K562 (cell line): ENCODE measurements around the gene TTC38. TPM values are rescaled to one million over a fixed set of nuclear protein-coding genes. Genes with fewer than 3 reads are reported as not detected.

ENCODE experiments used
- ATAC-seq: fragments of 200-7000 bp; cut with Tn5 transposase; 3 replicates; pipeline ENCODE4 v1.9.1; 2020; ENCODE audit warnings: moderate library complexity
- BruUV-seq: library from RNA; stranded (reverse); fragments of 400-500 nt; replicated peaks from 2 replicates; lab custom pipeline; 2021; lab: Mats Ljungman, UMichigan
- CTCF ChIA-PET: fragments of 300-600 bp; formaldehyde crosslinking; extraction: SDS; loops from one replicate; lab custom pipeline; 2021; ENCODE audit warnings: low intra/inter-chr PET ratio; lab: Yijun Ruan, JAX
- POLR2A ChIA-PET: fragments of 300-600, 350-650 bp; sonication (Branson Sonifier 250); formaldehyde crosslinking; extraction: SDS; loops from one replicate; lab custom pipeline; 2021; ENCODE audit warnings: antibody characterized with exemption, inconsistent platforms; lab: Yijun Ruan, JAX
- DNase-seq, 4 experiments: peaks; one replicate each; pipeline versions ENCODE4 v3.0.0 to v3.0.0-alpha.2; 2011 to 2018; ENCODE audit warnings: low spot score in 3 of 4, mixed read lengths in 3 of 4; ENCODE audit errors: extremely low read depth in 1 of 4
- FAIRE-seq: peaks from 2 replicates; lab custom pipeline; 2011; peaks lifted over from hg19 to GRCh38; lab: Jason Lieb, UNC
- H2AFZ ChIP-seq: 2 replicates; pipeline ENCODE4 v1.6.0; 2011; ENCODE audit warnings: low read depth, low read length, control low read depth, inconsistent platforms
- H3K27ac ChIP-seq: fragments of 200-600 bp; 3 replicates; pipeline ENCODE4 v1.8.0; 2011; ENCODE audit warnings: low read depth, mild to moderate bottlenecking, control low read depth, inconsistent platforms, low read length, moderate library complexity, mixed read lengths; ENCODE audit errors: extremely low read depth
- H3K27me3 ChIP-seq, 2 experiments: fragments of 300-600 bp in 1 of 2; 2 replicates in 1 of 2; 3 replicates in 1 of 2; pipeline versions ENCODE4 v1.6.0 to v1.8.0; 2011; ENCODE audit warnings: inconsistent platforms in 2 of 2, low read length in 2 of 2, mild to moderate bottlenecking in 1 of 2, mixed read lengths in 1 of 2, moderate library complexity in 1 of 2; ENCODE audit not compliant: control insufficient read depth in 2 of 2, insufficient read depth in 2 of 2
- H3K36me3 ChIP-seq: fragments of 300-600 bp; 3 replicates; pipeline ENCODE4 v1.8.0; 2011; ENCODE audit warnings: mild to moderate bottlenecking, low read length, inconsistent platforms; ENCODE audit not compliant: control insufficient read depth, insufficient read depth
- H3K4me1 ChIP-seq, 2 experiments: fragments of 200-600 bp in 1 of 2; replicated peaks in 1 of 2; 2 replicates in 1 of 2; 3 replicates in 1 of 2; pipeline versions ENCODE4 v1.5.1 to v1.8.0; 2011; ENCODE audit warnings: inconsistent platforms in 2 of 2, low read length in 2 of 2, mild to moderate bottlenecking in 1 of 2, mixed read lengths in 1 of 2, moderate library complexity in 1 of 2; ENCODE audit not compliant: control insufficient read depth in 2 of 2, insufficient read depth in 2 of 2
- H3K4me2 ChIP-seq: 2 replicates; pipeline ENCODE4 v1.6.1; 2011; ENCODE audit warnings: low read length, control low read depth, inconsistent platforms, mixed read lengths; ENCODE audit not compliant: insufficient read depth
- H3K4me3 ChIP-seq: fragments of 200-600 bp; sonication (generic), shearing (Covaris generic); 2 replicates; pipeline ENCODE4 v1.5.1; 2016; ENCODE audit warnings: control low read depth, inconsistent platforms
- H3K79me2 ChIP-seq: fragments of 200-600 bp; 3 replicates; pipeline ENCODE4 v1.8.0; 2011; ENCODE audit warnings: low read length, inconsistent platforms; ENCODE audit not compliant: control insufficient read depth, insufficient read depth
- H3K9ac ChIP-seq, 2 experiments: 2 replicates each; pipeline versions ENCODE4 v1.6.0 to v1.6.1; 2011; ENCODE audit warnings: low read depth in 2 of 2, low read length in 2 of 2, control low read depth in 1 of 2, inconsistent platforms in 1 of 2, mild to moderate bottlenecking in 1 of 2, mixed read lengths in 1 of 2; ENCODE audit not compliant: insufficient read depth in 1 of 2
- H3K9me1 ChIP-seq: one replicate; pipeline ENCODE4 v1.6.0; 2011; ENCODE audit warnings: inconsistent platforms, mild to moderate bottlenecking, low read length, moderate library complexity; ENCODE audit not compliant: control insufficient read depth, insufficient read depth
- H3K9me3 ChIP-seq: replicated peaks from 2 replicates; pipeline ENCODE4 v1.5.1; 2011; ENCODE audit warnings: low read depth, low read length, inconsistent platforms; ENCODE audit not compliant: control insufficient read depth, insufficient read depth
- H4K20me1 ChIP-seq: replicated peaks from 2 replicates; pipeline ENCODE4 v1.6.1; 2011; ENCODE audit warnings: low read length, inconsistent platforms, mixed read lengths; ENCODE audit not compliant: control insufficient read depth, insufficient read depth
- BRCA1 ChIP-seq, 2 experiments: fragments of 450-650 bp in 1 of 2; sonication (generic) in 1 of 2; formaldehyde crosslinking in 1 of 2; IDR thresholded peaks; 2 replicates each; pipeline versions ENCODE4 v1.5.0 to v1.6.1; 2017 to 2020; ENCODE audit warnings: mild to moderate bottlenecking in 1 of 2, missing genetic modification reagents in 1 of 2
- EP400 ChIP-seq: fragments of 450-650 bp; IDR thresholded peaks from 2 replicates; pipeline ENCODE4 v1.6.1; 2017; ENCODE audit warnings: antibody characterized with exemption, mild to moderate bottlenecking, moderate library complexity
- GATAD2B ChIP-seq: fragments of 450-650 bp; IDR thresholded peaks from 2 replicates; pipeline ENCODE4 v1.6.1; 2017; ENCODE audit warnings: mild to moderate bottlenecking, borderline replicate concordance
- STAG1 ChIP-seq: sonication (generic); formaldehyde crosslinking; IDR thresholded peaks from 2 replicates; pipeline ENCODE4 v1.5.0; 2020; ENCODE audit warnings: missing genetic modification reagents, borderline replicate concordance
- ZNF57 ChIP-seq: fragments of 450-650 bp; formaldehyde crosslinking; IDR thresholded peaks from 2 replicates; pipeline ENCODE4 v1.4.0; 2020; ENCODE audit warnings: mild to moderate bottlenecking, moderate library complexity
- ZNF586 ChIP-seq: fragments of 450-650 bp; formaldehyde crosslinking; conservative IDR thresholded peaks from 2 replicates; pipeline ENCODE4 v1.4.0; 2020; ENCODE audit warnings: mild to moderate bottlenecking, moderate library complexity
- WGBS: fragments of 100-300 bp; shearing (Covaris generic); methylation state at CpG from one replicate; pipeline ENCODE4 v1.1.6; 2016; ENCODE audit warnings: low coverage, mixed read lengths; ENCODE audit not compliant: insufficient coverage; ENCODE audit errors: missing lambda C conversion rate; 5-methylcytosine and 5-hydroxymethylcytosine counted together
- in situ Hi-C: fragments of 300-500 bp; cut with MboI; formaldehyde crosslinking; loops from 4 replicates; pipeline ENCODE4 v1.15.0; 2018; ENCODE audit warnings: inconsistent platforms, mixed read lengths
- intact Hi-C: fragments of 100-400 bp; cut with micrococcal nuclease; formaldehyde crosslinking; loops from 2 replicates; pipeline ENCODE4 v1.14.2; 2022
- polyA plus RNA-seq, 8 experiments: library from polyadenylated mRNA; depleted of rRNA in 4 of 8; stranded (reverse) in 5 of 8; unstranded in 3 of 8; fragments of >200 nt; fragmentation: Nextera tagmentation in 2 of 8; fragmentation: Illumina TruSeq in 1 of 8; extraction: Ambion mirVana in 2 of 8; extraction: Trizol in 1 of 8; gene quantifications; 2 replicates each; pipeline versions ENCODE4 v1.2.1 to v1.2.3, GENCODE V29; 2011 to 2014; ENCODE audit warnings: inconsistent platforms in 1 of 8, missing spikeins in 1 of 8
- total RNA-seq, 7 experiments: library from RNA; depleted of rRNA in 6 of 7; stranded (reverse); fragments of >200 nt in 6 of 7; fragmentation: Illumina TruSeq in 2 of 7; extraction: Trizol in 2 of 7; gene quantifications; 2 replicates each; pipeline versions ENCODE4 v1.2.1 to v1.2.3, GENCODE V29; 2011 to 2021; ENCODE audit warnings: low replicate concordance in 1 of 7
- TF ChIP-seq, protein P1 (sequence below), 3 experiments: fragments of 200-800 bp in 1 of 3; sonication (Bioruptor generic) in 1 of 3; sonication (generic) in 1 of 3; formaldehyde crosslinking in 1 of 3; IDR thresholded peaks; 2 replicates each; pipeline versions ENCODE4 v1.6.1 to v1.8.0; 2016 to 2022; ENCODE audit warnings: mild to moderate bottlenecking in 2 of 3, missing compliant biosample characterization in 2 of 3, missing genetic modification characterization in 2 of 3, missing genetic modification reagents in 1 of 3
- TF ChIP-seq, protein P2 (sequence below): fragments of 450-650 bp; IDR thresholded peaks from 2 replicates; pipeline ENCODE4 v1.6.1; 2016; ENCODE audit warnings: low read depth
- TF ChIP-seq, protein P3 (sequence below): fragments of 250-450 bp; sonication (Bioruptor Pico); IDR thresholded peaks from 2 replicates; pipeline ENCODE4 v1.5.1; 2021; ENCODE audit warnings: mild to moderate bottlenecking

The TTC38 gene
- total and polyA plus RNA-seq, 9 of the 15 experiments (the other 6 are each of a cell fraction or from before 2014, with no cell fraction given) = 0.84 to 28.4 (median 18.1) TPM

DNA sequence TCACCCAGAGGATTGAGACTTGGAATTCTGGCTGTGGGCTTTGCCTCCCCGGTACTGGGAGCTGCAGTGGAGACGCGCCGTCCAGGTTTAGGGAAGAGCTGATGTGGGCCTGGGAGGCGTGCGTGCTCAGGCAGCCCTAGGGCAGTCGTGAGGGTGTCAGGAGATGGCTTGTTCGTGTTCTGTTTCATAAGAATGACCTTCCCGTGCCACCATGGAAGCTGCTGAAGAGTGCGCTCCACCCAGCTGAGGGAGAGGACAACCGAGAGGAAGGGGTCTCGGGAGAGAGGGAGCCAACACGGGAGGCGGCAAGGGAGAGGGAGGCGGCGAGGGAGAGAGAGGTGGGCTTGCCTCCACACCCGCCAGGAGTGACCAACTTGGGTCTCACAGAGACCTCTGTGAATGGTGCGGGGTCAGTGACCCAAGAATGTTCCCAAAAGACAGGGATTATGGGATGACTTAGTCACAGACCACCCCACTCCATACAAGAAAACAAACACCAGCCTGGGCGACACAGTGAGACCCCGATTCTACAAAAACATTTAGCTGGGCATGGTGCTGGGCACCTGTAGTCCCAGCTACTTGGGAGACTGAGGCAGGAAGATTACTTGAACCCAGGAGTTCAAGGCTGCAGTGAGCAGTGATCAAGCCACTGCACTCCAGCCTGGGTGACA lies 53.0 kb downstream of the TTC38 start:
- no peaks in the 10 kb centered on the region for H3K9me1 ChIP-seq
- ChIA-PET POLR2A (interaction anchor here (0.6 to 1.6 kb wide), 3 partner anchors 12 to 30 kb away, joined by 3 to 4 read pairs (median 3); no protein-coding TSS in a partner anchor), CTCF (no interaction called here)
- no peak overlapping the region for H3K27ac ChIP-seq
- DNase-seq (no peak), ATAC-seq (no peak), FAIRE-seq (no peak)
- H3K36me3 ChIP-seq = peaks cover 57% of the 10 kb centered on the region; the same call in 2 of the 3 replicates
- H3K4me2 ChIP-seq = no peak overlapping the region
- H2AFZ ChIP-seq = no peak overlapping the region
- H3K9ac ChIP-seq = no peak overlapping the region
- H4K20me1 ChIP-seq = no peaks in the 10 kb centered on the region
- 96% methylated on average over 8 of the region's 20 CpGs for WGBS
- BruUV-seq = no TSS peak
- intact Hi-C loops (no loop called here), in situ Hi-C loops (loop anchor here (25.0 kb wide), 1 partner anchor 309 kb away; no protein-coding TSS in a partner anchor)
- no peaks in the 10 kb centered on the region for H3K9me3 ChIP-seq
- no peaks in the 10 kb centered on the region for H3K79me2 ChIP-seq
- no peaks in the 10 kb centered on the region for H3K27me3 ChIP-seq
- no peaks in the 10 kb centered on the region for H3K4me1 ChIP-seq
- no peak overlapping the region for H3K4me3 ChIP-seq
- TF ChIP-seq GATAD2B = no peak
- TF ChIP-seq EP400 = no peak
- no peak for TF ChIP-seq ZNF586
- TF ChIP-seq ZNF57 = no peak
- TF ChIP-seq STAG1 (CRISPR knock-in tag) = no peak
- TF ChIP-seq, protein P1, sequence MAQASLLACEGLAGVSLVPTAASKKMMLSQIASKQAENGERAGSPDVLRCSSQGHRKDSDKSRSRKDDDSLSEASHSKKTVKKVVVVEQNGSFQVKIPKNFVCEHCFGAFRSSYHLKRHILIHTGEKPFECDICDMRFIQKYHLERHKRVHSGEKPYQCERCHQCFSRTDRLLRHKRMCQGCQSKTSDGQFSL (CRISPR knock-in tag; IDR thresholded peaks at IDR 0.05) = no peak
- TF ChIP-seq, protein P1 (tag; IDR thresholded peaks at IDR 0.05) = no peak
- TF ChIP-seq, protein P2, sequence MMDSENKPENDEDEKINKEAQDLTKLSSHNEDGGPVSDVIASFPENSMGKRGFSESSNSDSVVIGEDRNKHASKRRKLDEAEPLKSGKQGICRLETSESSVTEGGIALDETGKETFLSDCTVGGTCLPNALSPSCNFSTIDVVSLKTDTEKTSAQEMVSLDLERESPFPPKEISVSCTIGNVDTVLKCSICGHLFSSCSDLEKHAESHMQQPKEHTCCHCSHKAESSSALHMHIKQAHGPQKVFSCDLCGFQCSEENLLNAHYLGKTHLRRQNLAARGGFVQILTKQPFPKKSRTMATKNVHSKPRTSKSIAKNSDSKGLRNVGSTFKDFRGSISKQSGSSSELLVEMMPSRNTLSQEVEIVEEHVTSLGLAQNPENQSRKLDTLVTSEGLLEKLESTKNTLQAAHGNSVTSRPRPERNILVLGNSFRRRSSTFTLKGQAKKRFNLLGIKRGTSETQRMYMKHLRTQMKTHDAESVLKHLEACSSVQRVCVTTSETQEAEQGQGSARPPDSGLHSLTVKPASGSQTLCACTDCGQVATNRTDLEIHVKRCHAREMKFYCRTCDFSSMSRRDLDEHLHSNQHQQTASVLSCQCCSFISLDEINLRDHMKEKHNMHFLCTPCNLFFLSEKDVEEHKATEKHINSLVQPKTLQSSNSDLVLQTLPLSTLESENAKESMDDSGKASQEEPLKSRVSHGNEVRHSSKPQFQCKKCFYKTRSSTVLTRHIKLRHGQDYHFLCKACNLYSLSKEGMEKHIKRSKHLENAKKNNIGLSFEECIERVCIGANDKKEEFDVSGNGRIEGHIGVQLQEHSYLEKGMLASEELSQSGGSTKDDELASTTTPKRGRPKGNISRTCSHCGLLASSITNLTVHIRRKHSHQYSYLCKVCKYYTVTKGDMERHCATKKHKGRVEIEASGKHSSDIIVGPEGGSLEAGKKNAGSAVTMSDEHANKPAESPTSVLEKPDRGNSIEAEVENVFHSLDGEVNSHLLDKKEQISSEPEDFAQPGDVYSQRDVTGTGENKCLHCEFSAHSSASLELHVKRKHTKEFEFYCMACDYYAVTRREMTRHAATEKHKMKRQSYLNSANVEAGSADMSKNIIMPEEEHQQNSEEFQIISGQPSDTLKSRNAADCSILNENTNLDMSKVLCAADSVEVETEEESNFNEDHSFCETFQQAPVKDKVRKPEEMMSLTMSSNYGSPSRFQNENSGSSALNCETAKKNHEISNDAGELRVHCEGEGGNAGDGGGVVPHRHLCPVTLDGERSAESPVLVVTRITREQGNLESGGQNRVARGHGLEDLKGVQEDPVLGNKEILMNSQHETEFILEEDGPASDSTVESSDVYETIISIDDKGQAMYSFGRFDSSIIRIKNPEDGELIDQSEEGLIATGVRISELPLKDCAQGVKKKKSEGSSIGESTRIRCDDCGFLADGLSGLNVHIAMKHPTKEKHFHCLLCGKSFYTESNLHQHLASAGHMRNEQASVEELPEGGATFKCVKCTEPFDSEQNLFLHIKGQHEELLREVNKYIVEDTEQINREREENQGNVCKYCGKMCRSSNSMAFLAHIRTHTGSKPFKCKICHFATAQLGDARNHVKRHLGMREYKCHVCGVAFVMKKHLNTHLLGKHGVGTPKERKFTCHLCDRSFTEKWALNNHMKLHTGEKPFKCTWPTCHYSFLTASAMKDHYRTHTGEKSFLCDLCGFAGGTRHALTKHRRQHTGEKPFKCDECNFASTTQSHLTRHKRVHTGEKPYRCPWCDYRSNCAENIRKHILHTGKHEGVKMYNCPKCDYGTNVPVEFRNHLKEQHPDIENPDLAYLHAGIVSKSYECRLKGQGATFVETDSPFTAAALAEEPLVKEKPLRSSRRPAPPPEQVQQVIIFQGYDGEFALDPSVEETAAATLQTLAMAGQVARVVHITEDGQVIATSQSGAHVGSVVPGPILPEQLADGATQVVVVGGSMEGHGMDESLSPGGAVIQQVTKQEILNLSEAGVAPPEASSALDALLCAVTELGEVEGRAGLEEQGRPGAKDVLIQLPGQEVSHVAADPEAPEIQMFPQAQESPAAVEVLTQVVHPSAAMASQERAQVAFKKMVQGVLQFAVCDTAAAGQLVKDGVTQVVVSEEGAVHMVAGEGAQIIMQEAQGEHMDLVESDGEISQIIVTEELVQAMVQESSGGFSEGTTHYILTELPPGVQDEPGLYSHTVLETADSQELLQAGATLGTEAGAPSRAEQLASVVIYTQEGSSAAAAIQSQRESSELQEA = no peak
- TF ChIP-seq, protein P3, sequence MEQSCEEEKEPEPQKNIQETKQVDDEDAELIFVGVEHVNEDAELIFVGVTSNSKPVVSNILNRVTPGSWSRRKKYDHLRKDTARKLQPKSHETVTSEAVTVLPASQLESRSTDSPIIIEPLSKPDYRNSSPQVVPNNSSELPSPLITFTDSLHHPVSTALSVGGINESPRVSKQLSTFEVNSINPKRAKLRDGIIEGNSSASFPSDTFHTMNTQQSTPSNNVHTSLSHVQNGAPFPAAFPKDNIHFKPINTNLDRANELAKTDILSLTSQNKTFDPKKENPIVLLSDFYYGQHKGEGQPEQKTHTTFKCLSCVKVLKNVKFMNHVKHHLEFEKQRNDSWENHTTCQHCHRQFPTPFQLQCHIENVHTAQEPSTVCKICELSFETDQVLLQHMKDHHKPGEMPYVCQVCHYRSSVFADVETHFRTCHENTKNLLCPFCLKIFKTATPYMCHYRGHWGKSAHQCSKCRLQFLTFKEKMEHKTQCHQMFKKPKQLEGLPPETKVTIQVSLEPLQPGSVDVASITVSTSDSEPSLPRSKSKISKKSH (CRISPR knock-in tag) = no peak
- TF ChIP-seq BRCA1 (IDR thresholded peaks at IDR 0.05) = no peak
- TF ChIP-seq BRCA1 (CRISPR knock-in tag; IDR thresholded peaks at IDR 0.05) = no peak
